Measurements from ENCODE around the gene NDUFA11. TPM values are rescaled to one million over a fixed set of nuclear protein-coding genes. Genes with fewer than 3 reads are reported as not detected.

The NDUFA11 gene
- total RNA-seq, 1 donor from 2014 or later = 590 TPM

DNA sequence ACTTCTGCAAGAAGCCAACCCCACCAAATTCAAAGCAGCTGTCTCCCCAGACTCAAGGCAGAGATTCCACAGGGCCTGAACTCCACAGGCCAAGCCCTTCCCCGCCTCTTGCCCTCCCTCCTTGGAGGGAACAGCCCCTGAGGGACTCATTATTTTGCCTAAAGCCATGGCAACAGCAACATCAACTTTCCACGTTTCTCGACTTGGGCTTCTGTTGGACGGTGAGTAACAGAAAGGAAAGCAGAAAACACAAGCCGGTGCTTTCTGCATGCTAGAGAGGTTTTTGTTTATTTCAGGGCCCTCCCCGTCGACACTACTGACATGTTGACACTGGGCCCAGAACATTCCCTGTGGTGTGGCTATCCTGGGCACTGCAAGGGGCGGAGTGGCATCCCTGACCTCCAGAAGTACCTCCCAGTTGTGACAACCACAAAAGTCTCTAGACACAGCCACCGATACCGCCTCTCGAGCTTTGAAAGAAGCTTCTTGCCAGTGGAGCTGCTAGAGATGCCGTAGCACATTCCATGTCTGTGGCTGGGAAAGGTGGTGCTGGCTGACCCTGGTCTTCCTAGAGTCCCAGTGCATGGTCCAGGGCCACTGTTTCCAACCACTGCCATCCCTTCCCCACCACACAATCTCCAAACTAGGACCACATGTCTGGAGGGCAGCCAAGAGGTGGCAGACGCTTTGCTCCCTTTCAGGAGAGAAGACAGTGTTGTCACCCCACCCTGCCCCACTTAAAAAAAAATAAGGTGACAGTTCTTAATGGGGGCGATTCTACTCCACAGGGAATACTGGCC, 23.3 kb upstream of the NDUFA11 start:
- TF ChIP-seq, protein P1, sequence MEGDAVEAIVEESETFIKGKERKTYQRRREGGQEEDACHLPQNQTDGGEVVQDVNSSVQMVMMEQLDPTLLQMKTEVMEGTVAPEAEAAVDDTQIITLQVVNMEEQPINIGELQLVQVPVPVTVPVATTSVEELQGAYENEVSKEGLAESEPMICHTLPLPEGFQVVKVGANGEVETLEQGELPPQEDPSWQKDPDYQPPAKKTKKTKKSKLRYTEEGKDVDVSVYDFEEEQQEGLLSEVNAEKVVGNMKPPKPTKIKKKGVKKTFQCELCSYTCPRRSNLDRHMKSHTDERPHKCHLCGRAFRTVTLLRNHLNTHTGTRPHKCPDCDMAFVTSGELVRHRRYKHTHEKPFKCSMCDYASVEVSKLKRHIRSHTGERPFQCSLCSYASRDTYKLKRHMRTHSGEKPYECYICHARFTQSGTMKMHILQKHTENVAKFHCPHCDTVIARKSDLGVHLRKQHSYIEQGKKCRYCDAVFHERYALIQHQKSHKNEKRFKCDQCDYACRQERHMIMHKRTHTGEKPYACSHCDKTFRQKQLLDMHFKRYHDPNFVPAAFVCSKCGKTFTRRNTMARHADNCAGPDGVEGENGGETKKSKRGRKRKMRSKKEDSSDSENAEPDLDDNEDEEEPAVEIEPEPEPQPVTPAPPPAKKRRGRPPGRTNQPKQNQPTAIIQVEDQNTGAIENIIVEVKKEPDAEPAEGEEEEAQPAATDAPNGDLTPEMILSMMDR (IDR thresholded peaks at IDR 0.05; ENCODE audit: borderline replicate concordance) = peak; percentile 18
- peaks cover 94% of the 10 kb centered on the region for H3K36me3 ChIP-seq
- no peaks in the 10 kb centered on the region for H3K9me3 ChIP-seq (replicated peaks)
- H3K27ac ChIP-seq (replicated peaks) = peak overlapping the region; percentile 80
- DNase-seq = peak; percentile 58
- peak overlapping the region; percentile 11 for H3K4me3 ChIP-seq
- intact Hi-C loops (cut with micrococcal nuclease) = no loop called here
- peaks cover 26% of the 10 kb centered on the region for H3K4me1 ChIP-seq
- H3K27me3 ChIP-seq (ENCODE audit: low read depth) = no peaks in the 10 kb centered on the region

DNA sequence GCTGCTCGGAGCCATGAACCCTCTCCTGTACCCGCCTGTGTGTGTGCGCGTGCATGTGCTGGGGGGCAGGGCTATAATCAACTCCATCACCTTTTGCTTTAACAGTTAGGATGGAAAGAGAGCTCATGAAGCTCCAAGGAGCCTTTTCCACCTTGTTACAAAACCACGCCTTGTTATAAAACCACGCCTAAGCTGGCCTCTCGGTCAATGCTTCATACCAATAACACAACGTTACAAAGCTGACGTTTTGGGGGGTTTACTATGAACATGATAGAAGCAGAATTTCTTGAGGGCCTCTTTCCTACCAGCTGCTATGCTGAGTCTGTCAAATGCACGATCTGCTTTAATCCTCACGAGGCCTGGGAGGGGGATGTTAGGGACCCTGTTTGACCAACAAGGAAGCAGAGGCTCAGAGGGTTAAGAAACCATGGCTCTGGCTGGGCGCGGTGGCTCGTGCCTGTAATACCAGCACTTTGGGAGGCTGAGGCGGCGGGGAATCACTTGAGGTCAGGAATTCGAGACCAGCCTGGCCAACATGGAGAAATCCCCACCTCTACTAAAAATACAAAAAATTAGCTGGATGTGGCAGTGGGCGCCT, 22.3 kb upstream of the NDUFA11 start:
- no peak for DNase-seq
- H3K4me1 ChIP-seq = peaks cover 26% of the 10 kb centered on the region
- TF ChIP-seq, protein P1 (IDR thresholded peaks at IDR 0.05; ENCODE audit: borderline replicate concordance) = no peak
- peak overlapping the region; percentile 80 for H3K27ac ChIP-seq (replicated peaks)
- no peak overlapping the region for H3K4me3 ChIP-seq
- H3K36me3 ChIP-seq = peaks cover 94% of the 10 kb centered on the region
- intact Hi-C loops (cut with micrococcal nuclease) = no loop called here
- no peaks in the 10 kb centered on the region for H3K9me3 ChIP-seq (replicated peaks)
- H3K27me3 ChIP-seq (ENCODE audit: low read depth) = no peaks in the 10 kb centered on the region

GRCh38 chr19:5923356-5923755, 19.8 kb upstream of the NDUFA11 start:
- DNase-seq = no peak
- H3K4me3 ChIP-seq = no peak overlapping the region
- H3K27ac ChIP-seq (replicated peaks) = no peak overlapping the region
- TF ChIP-seq, protein P1 (IDR thresholded peaks at IDR 0.05; ENCODE audit: borderline replicate concordance) = no peak
- H3K36me3 ChIP-seq = peaks cover 94% of the 10 kb centered on the region
- intact Hi-C loops (cut with micrococcal nuclease) = no loop called here
- no peaks in the 10 kb centered on the region for H3K9me3 ChIP-seq (replicated peaks)
- H3K27me3 ChIP-seq (ENCODE audit: low read depth) = no peaks in the 10 kb centered on the region
- H3K4me1 ChIP-seq = peaks cover 26% of the 10 kb centered on the region

GRCh38 chr19:5922161-5922545, 18.6 kb upstream of the NDUFA11 start:
- intact Hi-C loops (cut with micrococcal nuclease) = no loop called here
- Histone ChIP-seq H3K27ac (replicated peaks) (no peak overlapping the region), H3K4me3 (no peak overlapping the region), H3K4me1 (peaks cover 15% of the 10 kb centered on the region), H3K9me3 (replicated peaks) (no peaks in the 10 kb centered on the region), H3K36me3 (peaks cover 94% of the 10 kb centered on the region), H3K27me3 (ENCODE audit: low read depth) (no peaks in the 10 kb centered on the region)
- TF ChIP-seq, protein P1 (IDR thresholded peaks at IDR 0.05; ENCODE audit: borderline replicate concordance) = no peak
- DNase-seq = no peak

DNA sequence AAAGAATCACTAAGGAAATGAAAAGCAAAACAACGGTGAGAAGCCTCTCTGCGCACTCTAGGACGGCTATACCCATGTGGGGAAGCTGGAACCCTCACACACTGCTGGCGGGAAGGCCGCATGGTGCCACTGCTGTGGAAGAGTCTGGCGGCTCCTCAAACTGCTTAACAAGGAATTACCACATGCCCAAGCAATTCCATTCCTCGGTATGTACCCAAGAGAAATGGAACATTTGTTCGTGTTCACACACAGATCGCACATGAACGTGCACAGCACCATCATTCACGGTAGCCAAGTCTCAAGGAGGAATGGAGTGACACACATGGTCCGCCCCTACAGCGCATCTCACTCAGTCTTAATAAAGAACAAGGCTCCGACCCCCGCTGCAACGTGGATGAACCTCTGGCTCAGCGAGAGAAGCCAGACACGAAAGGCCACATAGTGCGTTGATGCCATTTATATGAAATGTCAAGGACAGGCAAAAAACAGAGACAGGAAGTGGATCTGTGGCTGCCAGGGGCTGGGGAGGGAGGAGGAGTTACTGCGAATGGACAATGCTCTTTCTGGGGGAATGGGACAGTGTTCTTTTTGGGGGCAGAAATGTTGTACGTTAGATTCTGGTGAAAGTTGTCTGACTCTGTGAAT, 18.0 kb upstream of the NDUFA11 start:
- Histone ChIP-seq H3K27ac (replicated peaks) (no peak overlapping the region), H3K4me3 (no peak overlapping the region), H3K36me3 (peaks cover 96% of the 10 kb centered on the region), H3K4me1 (peaks cover 14% of the 10 kb centered on the region), H3K9me3 (replicated peaks) (no peaks in the 10 kb centered on the region), H3K27me3 (ENCODE audit: low read depth) (no peaks in the 10 kb centered on the region)
- intact Hi-C loops (cut with micrococcal nuclease) = no loop called here
- no peak for DNase-seq
- TF ChIP-seq, protein P1 (IDR thresholded peaks at IDR 0.05; ENCODE audit: borderline replicate concordance) = no peak

Measured in left ventricle myocardium inferior (tissue), 1 donor.